Thoracic aorta (tissue), 2 donors: ENCODE data around the gene EXOSC2. TPM values are rescaled to one million over a fixed set of nuclear protein-coding genes. Genes with fewer than 3 reads are reported as not detected.

Experiments
- ATAC-seq: fragments of 150-250 bp; one replicate; pipeline ENCODE4 v1.8.0; 2017; ENCODE audit warnings: low read depth; ENCODE audit not compliant: insufficient number of reproducible peaks, low FRiP score
- DNase-seq: peaks from one replicate; pipeline ENCODE4 v3.0.0-alpha.2; 2020; ENCODE audit warnings: low spot score
- H3K27ac ChIP-seq, 2 donors: fragments of 200-600 bp; sonication (generic); 1 replicate in 1 of 2; 2 replicates in 1 of 2; pipeline ENCODE4 v1.5.1; 2016; ENCODE audit warnings: mild to moderate bottlenecking in 2 of 2, moderate library complexity in 2 of 2
- H3K27me3 ChIP-seq: fragments of 200-600 bp; sonication (generic); replicated peaks from 2 replicates; pipeline ENCODE4 v1.6.0; 2016; ENCODE audit warnings: mild to moderate bottlenecking; ENCODE audit not compliant: insufficient read depth
- H3K36me3 ChIP-seq: fragments of 200-600 bp; sonication (generic); one replicate; pipeline ENCODE4 v1.5.1; 2016
- H3K4me1 ChIP-seq, 2 donors: fragments of 200-600 bp; sonication (generic); 1 replicate in 1 of 2; 2 replicates in 1 of 2; pipeline versions ENCODE4 v1.5.1 to v1.6.0; 2016; ENCODE audit warnings: low read depth in 2 of 2, mild to moderate bottlenecking in 1 of 2; ENCODE audit not compliant: control insufficient read depth in 1 of 2
- H3K4me3 ChIP-seq: fragments of 200-600 bp; sonication (generic); 2 replicates; pipeline ENCODE4 v1.5.1; 2016; ENCODE audit warnings: mild to moderate bottlenecking
- H3K9me3 ChIP-seq: fragments of 200-600 bp; sonication (generic); 2 replicates; pipeline ENCODE4 v1.5.1; 2016
- CTCF ChIP-seq: fragments of 200-600 bp; sonication (generic); IDR thresholded peaks from one replicate; pipeline ENCODE4 v1.5.1; 2019; ENCODE audit warnings: antibody characterized with exemption
- total RNA-seq, 2 donors: library from RNA; depleted of rRNA; stranded (reverse); fragments of >200 nt; gene quantifications; one replicate each; pipeline versions ENCODE4 v1.1.0 to v1.2.3, GENCODE V29; 2016

The EXOSC2 gene
- total RNA-seq, 2 donors from 2014 or later: 12.3 to 33.3 TPM

GRCh38 chr9:130714586-130715110 lies 21.1 kb downstream of the EXOSC2 start:
- H3K27ac ChIP-seq: peak overlapping the region in 1 of 2 donors; percentile 95
- H3K36me3 ChIP-seq: no peaks in the 10 kb centered on the region
- H3K9me3 ChIP-seq: no peaks in the 10 kb centered on the region
- ATAC-seq (no peak), DNase-seq (no peak)
- H3K4me3 ChIP-seq: peak overlapping the region; percentile 98
- no peaks in the 10 kb centered on the region for H3K27me3 ChIP-seq
- H3K4me1 ChIP-seq: peaks cover 16 to 36% of the 10 kb centered on the region in 2 donors
- no peak for TF ChIP-seq CTCF

- peak overlapping the region in 1 of 2 donors; percentile 95 for H3K27ac ChIP-seq
- peaks cover 16 to 36% of the 10 kb centered on the region in 2 donors for H3K4me1 ChIP-seq
- H3K36me3 ChIP-seq: no peaks in the 10 kb centered on the region
- no peak for TF ChIP-seq CTCF
- H3K4me3 ChIP-seq: peak overlapping the region; percentile 98
- no peaks in the 10 kb centered on the region for H3K27me3 ChIP-seq
- H3K9me3 ChIP-seq: no peaks in the 10 kb centered on the region
- DNase-seq (no peak), ATAC-seq (no peak)
Measured at GRCh38 chr9:130715270-130715669, 21.7 kb downstream of the EXOSC2 start.

GRCh38 chr9:130718562-130718961 lies 25.0 kb downstream of the EXOSC2 start:
- no peaks in the 10 kb centered on the region for H3K9me3 ChIP-seq
- no peaks in the 10 kb centered on the region for H3K27me3 ChIP-seq
- DNase-seq: no peak
- no peak overlapping the region for H3K4me3 ChIP-seq
- peaks cover 16 to 28% of the 10 kb centered on the region in 2 donors for H3K4me1 ChIP-seq
- ATAC-seq: no peak
- no peaks in the 10 kb centered on the region for H3K36me3 ChIP-seq
- H3K27ac ChIP-seq: no peak overlapping the region
- no peak for TF ChIP-seq CTCF

- DNase-seq (no peak), ATAC-seq (no peak)
- TF ChIP-seq CTCF: no peak
- Histone ChIP-seq H3K9me3 (no peaks in the 10 kb centered on the region), H3K4me3 (no peak overlapping the region), H3K36me3 (no peaks in the 10 kb centered on the region), H3K27ac (no peak overlapping the region), H3K4me1 (peaks cover 2 to 10% of the 10 kb centered on the region in 2 donors), H3K27me3 (no peaks in the 10 kb centered on the region)
Measured at GRCh38 chr9:130720762-130721161, 27.2 kb downstream of the EXOSC2 start.

- no peak overlapping the region for H3K4me3 ChIP-seq
- DNase-seq: no peak
- H3K4me1 ChIP-seq: peaks cover 0 to 8% of the 10 kb centered on the region in 2 donors
- no peaks in the 10 kb centered on the region for H3K36me3 ChIP-seq
- H3K27me3 ChIP-seq: no peaks in the 10 kb centered on the region
- no peak overlapping the region for H3K27ac ChIP-seq
- TF ChIP-seq CTCF: no peak
- ATAC-seq: no peak
- no peaks in the 10 kb centered on the region for H3K9me3 ChIP-seq
Measured at GRCh38 chr9:130728721-130729120, 35.1 kb downstream of the EXOSC2 start.
